HEK293 (cell line): ENCODE results near the gene PBX3.
A peak's percentile ranks its signal among the peaks of the same experiment; 100 is the strongest.

Experiments
- AEBP2 ChIP-seq: fragments of 450-650 bp; formaldehyde crosslinking; IDR thresholded peaks from 2 replicates; pipeline ENCODE4 v1.5.1; 2016; ENCODE audit warnings: missing biosample characterization, missing genetic modification characterization, borderline replicate concordance
- FEZF1 ChIP-seq: fragments of 450-650 bp; formaldehyde crosslinking; IDR thresholded peaks from 2 replicates; pipeline ENCODE4 v1.5.1; 2016; ENCODE audit warnings: missing biosample characterization, missing genetic modification characterization
- GLI2 ChIP-seq: fragments of 450-650 bp; formaldehyde crosslinking; IDR thresholded peaks from 2 replicates; pipeline ENCODE4; 2017; ENCODE audit warnings: missing biosample characterization, missing genetic modification characterization, low read depth, borderline replicate concordance
- KLF17 ChIP-seq: fragments of 450-650 bp; formaldehyde crosslinking; IDR thresholded peaks from 2 replicates; pipeline ENCODE4 v1.5.1; 2016; ENCODE audit warnings: missing biosample characterization, missing genetic modification characterization
- OSR2 ChIP-seq: fragments of 450-650 bp; formaldehyde crosslinking; IDR thresholded peaks from 2 replicates; pipeline ENCODE4 v1.5.1; 2016; ENCODE audit warnings: missing biosample characterization, missing genetic modification characterization
- PRDM6 ChIP-seq: fragments of 450-650 bp; formaldehyde crosslinking; IDR thresholded peaks from 2 replicates; pipeline ENCODE4 v1.5.1; 2017; ENCODE audit warnings: missing biosample characterization, missing genetic modification characterization
- SCRT1 ChIP-seq: fragments of 450-650 bp; formaldehyde crosslinking; IDR thresholded peaks from 2 replicates; pipeline ENCODE4 v1.5.1; 2016; ENCODE audit warnings: missing biosample characterization, missing genetic modification characterization, borderline replicate concordance
- SP7 ChIP-seq: fragments of 450-650 bp; formaldehyde crosslinking; IDR thresholded peaks from 2 replicates; pipeline ENCODE4 v1.5.1; 2016; ENCODE audit warnings: missing biosample characterization, missing genetic modification characterization
- ZBTB17 ChIP-seq: fragments of 450-650 bp; formaldehyde crosslinking; IDR thresholded peaks from 2 replicates; pipeline ENCODE4 v1.5.1; 2016; ENCODE audit warnings: missing biosample characterization, missing genetic modification characterization
- ZFP3 ChIP-seq: fragments of 450-650 bp; formaldehyde crosslinking; IDR thresholded peaks from 2 replicates; pipeline ENCODE4 v1.5.1; 2016; ENCODE audit warnings: low read depth, missing biosample characterization, missing genetic modification characterization
- ZNF140 ChIP-seq: fragments of 450-650 bp; formaldehyde crosslinking; IDR thresholded peaks from 2 replicates; pipeline ENCODE4 v1.5.1; 2016; ENCODE audit warnings: missing biosample characterization, missing genetic modification characterization
- ZNF214 ChIP-seq: fragments of 450-650 bp; formaldehyde crosslinking; IDR thresholded peaks from 2 replicates; pipeline ENCODE4 v1.5.1; 2017; ENCODE audit warnings: missing biosample characterization, mild to moderate bottlenecking, missing genetic modification characterization, borderline replicate concordance
- ZNF518A ChIP-seq: fragments of 450-650 bp; formaldehyde crosslinking; conservative IDR thresholded peaks from 2 replicates; pipeline ENCODE4 v1.5.1; 2016; ENCODE audit warnings: low read depth, missing biosample characterization, missing genetic modification characterization
- ZNF610 ChIP-seq: fragments of 450-650 bp; formaldehyde crosslinking; IDR thresholded peaks from 2 replicates; pipeline ENCODE4 v1.5.1; 2016; ENCODE audit warnings: missing biosample characterization, missing genetic modification characterization, borderline replicate concordance
- ZNF692 ChIP-seq: fragments of 450-650 bp; formaldehyde crosslinking; IDR thresholded peaks from 2 replicates; pipeline ENCODE4 v1.5.1; 2016; ENCODE audit warnings: missing biosample characterization, missing genetic modification characterization
- ZNF843 ChIP-seq: fragments of 450-650 bp; formaldehyde crosslinking; IDR thresholded peaks from 2 replicates; pipeline ENCODE4 v1.5.1; 2016; ENCODE audit warnings: missing biosample characterization, missing genetic modification characterization
- ZSCAN18 ChIP-seq: fragments of 450-650 bp; formaldehyde crosslinking; IDR thresholded peaks from 2 replicates; pipeline ENCODE4 v1.5.1; 2016; ENCODE audit warnings: missing biosample characterization, missing genetic modification characterization

The PBX3 gene

GRCh38 chr9:125843646-125844045 lies 96.5 kb downstream of the PBX3 start (continued):
- TF ChIP-seq AEBP2: no peak
- TF ChIP-seq FEZF1: peak; percentile 80
- TF ChIP-seq ZNF518A (tag by site-specific recombination): no peak
- no peak for TF ChIP-seq KLF17 (tag by site-specific recombination)
- no peak for TF ChIP-seq GLI2 (tag by site-specific recombination)
- peak; percentile 89 for TF ChIP-seq PRDM6 (tag by site-specific recombination)
- TF ChIP-seq ZBTB17 (tag by site-specific recombination): peak; percentile 71; the same call in 1 of the 2 replicates
- TF ChIP-seq ZNF610 (tag by site-specific recombination): 0 out of 2 replicates have a peak, but pooled peaks have one; percentile 26
- TF ChIP-seq ZSCAN18: no peak
- peak; percentile 72 for TF ChIP-seq OSR2 (tag by site-specific recombination)
- TF ChIP-seq SCRT1: no peak
- peak; percentile 52 for TF ChIP-seq SP7
- peak; percentile 85 for TF ChIP-seq ZNF843
- TF ChIP-seq ZNF140: no peak
- TF ChIP-seq ZNF214 (tag by site-specific recombination): no peak
- TF ChIP-seq ZNF692: 0 out of 2 replicates have a peak, but pooled peaks have one; percentile 26
- TF ChIP-seq ZFP3: no peak
